SK-N-SH (cell line): Measurements from ENCODE around the gene MAP7. TPM values are rescaled to one million over a fixed set of nuclear protein-coding genes. Genes with fewer than 3 reads are reported as not detected.

ENCODE experiments used
- CTCF ChIA-PET: fragments of 300-600, 350-600 bp; formaldehyde crosslinking; extraction: SDS; loops from one replicate; lab custom pipeline; 2021; lab: Yijun Ruan, JAX
- POLR2A ChIA-PET: fragments of 350-600 bp; sonication (Branson Sonifier 250); formaldehyde crosslinking; extraction: SDS; loops from one replicate; lab custom pipeline; 2020; ENCODE audit warnings: antibody characterized with exemption, inconsistent platforms; lab: Yijun Ruan, JAX
- DNase-seq: peaks from one replicate; pipeline ENCODE4 v3.0.0; 2012
- H2AFZ ChIP-seq: fragments of 200-600 bp; sonication (generic); 2 replicates; pipeline ENCODE4 v1.8.1; 2016; ENCODE audit warnings: antibody characterized with exemption, mild to moderate bottlenecking, low read depth
- H3F3A ChIP-seq: fragments of 200-600 bp; sonication (generic); replicated peaks from 2 replicates; pipeline ENCODE3; 2016; ENCODE audit warnings: antibody characterized with exemption, mild to moderate bottlenecking; ENCODE audit not compliant: insufficient read depth
- H3K27ac ChIP-seq, 2 experiments: fragments of 200-500 bp in 1 of 2; fragments of 200-600 bp in 1 of 2; sonication (Bioruptor generic) in 1 of 2; sonication (generic), shearing (Covaris generic) in 1 of 2; 2 replicates each; pipeline versions ENCODE4 v1.5.1 to v1.6.1; 2014 to 2016; ENCODE audit warnings: low read depth in 2 of 2, inconsistent platforms in 1 of 2, low read length in 1 of 2, mild to moderate bottlenecking in 1 of 2, mixed read lengths in 1 of 2
- H3K27me3 ChIP-seq: fragments of 200-600 bp; sonication (generic), shearing (Covaris generic); 2 replicates; pipeline ENCODE4 v1.6.1; 2016; ENCODE audit warnings: mixed run types; ENCODE audit not compliant: insufficient read depth
- H3K36me3 ChIP-seq, 2 experiments: fragments of 200-500 bp in 1 of 2; fragments of 200-600 bp in 1 of 2; sonication (Bioruptor generic) in 1 of 2; sonication (generic) in 1 of 2; replicated peaks in 1 of 2; 2 replicates each; pipeline versions ENCODE3 to v1.5.1; 2014 to 2016; ENCODE audit warnings: low read length in 1 of 2, mild to moderate bottlenecking in 1 of 2; ENCODE audit not compliant: insufficient read depth in 2 of 2, control insufficient read depth in 1 of 2
- H3K4me1 ChIP-seq, 2 experiments: fragments of 200-500 bp in 1 of 2; fragments of 200-600 bp in 1 of 2; sonication (Bioruptor generic) in 1 of 2; sonication (generic), shearing (Covaris generic) in 1 of 2; 2 replicates each; pipeline versions ENCODE4 v1.5.1 to v1.6.1; 2014 to 2016; ENCODE audit warnings: low read depth in 1 of 2, low read length in 1 of 2, mixed run types in 1 of 2; ENCODE audit not compliant: insufficient read depth in 2 of 2, control insufficient read depth in 1 of 2
- H3K4me2 ChIP-seq: fragments of 200-600 bp; sonication (generic), shearing (Covaris generic); 2 replicates; pipeline ENCODE4 v1.6.1; 2017; ENCODE audit warnings: mixed run types
- H3K4me3 ChIP-seq, 2 experiments: fragments of 200-500 bp in 1 of 2; fragments of 200-600 bp in 1 of 2; sonication (Bioruptor generic) in 1 of 2; sonication (generic), shearing (Covaris generic) in 1 of 2; 2 replicates each; pipeline versions ENCODE4 v1.5.1 to v1.8.1; 2014 to 2016; ENCODE audit warnings: low read depth in 2 of 2, inconsistent platforms in 1 of 2, low read length in 1 of 2, mild to moderate bottlenecking in 1 of 2, mixed read lengths in 1 of 2, moderate library complexity in 1 of 2
- H3K79me2 ChIP-seq: fragments of 200-600 bp; sonication (generic); 2 replicates; pipeline ENCODE4 v1.8.1; 2017; ENCODE audit warnings: mild to moderate bottlenecking; ENCODE audit not compliant: insufficient read depth
- H3K9ac ChIP-seq: fragments of 200-600 bp; sonication (generic); 2 replicates; pipeline ENCODE4 v1.6.1; 2017; ENCODE audit warnings: mixed run types
- H3K9me2 ChIP-seq: fragments of 200-600 bp; sonication (generic); 2 replicates; pipeline ENCODE4 v1.6.1; 2017; ENCODE audit warnings: mixed run types
- H3K9me3 ChIP-seq: fragments of 200-600 bp; sonication (generic); 2 replicates; pipeline ENCODE4 v1.6.1; 2017; ENCODE audit warnings: mixed run types, mild to moderate bottlenecking, moderate library complexity
- H4K20me1 ChIP-seq: fragments of 200-600 bp; sonication (generic); 2 replicates; pipeline ENCODE4 v1.6.1; 2017; ENCODE audit warnings: mild to moderate bottlenecking, mixed run types; ENCODE audit not compliant: insufficient read depth
- CTCF ChIP-seq: fragments of 200-600 bp; sonication (generic); IDR thresholded peaks from 2 replicates; pipeline ENCODE4 v1.6.1; 2017; ENCODE audit warnings: antibody characterized with exemption, mild to moderate bottlenecking, moderate library complexity
- ELF1 ChIP-seq: IDR thresholded peaks from 2 replicates; pipeline ENCODE4 v1.4.0; 2012
- EP300 ChIP-seq, 2 experiments: IDR thresholded peaks; 2 replicates each; pipeline versions ENCODE4 v1.4.0 to v1.6.1; 2012; ENCODE audit warnings: borderline replicate concordance in 1 of 2, low read depth in 1 of 2, low read length in 1 of 2
- EZH2phosphoT487 ChIP-seq: fragments of 200-600 bp; sonication (generic); IDR thresholded peaks from 2 replicates; pipeline ENCODE4 v1.6.1; 2017; ENCODE audit warnings: low read depth, mixed run types, mild to moderate bottlenecking, antibody characterized with exemption, moderate library complexity, borderline replicate concordance
- FOXJ3 ChIP-seq: sonication (generic); formaldehyde crosslinking; IDR thresholded peaks from 2 replicates; pipeline ENCODE4 v1.5.1; 2020; ENCODE audit warnings: mild to moderate bottlenecking, missing genetic modification reagents
- FOXM1 ChIP-seq: IDR thresholded peaks from 2 replicates; pipeline ENCODE4 v1.4.0; 2012; ENCODE audit warnings: low read depth, mild to moderate bottlenecking
- GABPA ChIP-seq: IDR thresholded peaks from 2 replicates; pipeline ENCODE4 v1.4.0; 2012; ENCODE audit warnings: low read depth, mild to moderate bottlenecking
- NFIC ChIP-seq: IDR thresholded peaks from 2 replicates; pipeline ENCODE4 v1.4.0; 2012; ENCODE audit warnings: borderline replicate concordance
- POLR2AphosphoS5 ChIP-seq: IDR thresholded peaks from 2 replicates; pipeline ENCODE4 v1.6.1; 2012; ENCODE audit warnings: low read depth, low read length
- RAD21 ChIP-seq: IDR thresholded peaks from 2 replicates; pipeline ENCODE4 v1.6.1; 2012; ENCODE audit warnings: mild to moderate bottlenecking, low read length
- RCOR1 ChIP-seq: fragments of 150-350 bp; IDR thresholded peaks from 2 replicates; pipeline ENCODE4 v1.6.1; 2017; ENCODE audit warnings: antibody characterized with exemption, low read length
- RFX5 ChIP-seq: IDR thresholded peaks from 2 replicates; pipeline ENCODE4 v1.6.1; 2012; ENCODE audit warnings: mild to moderate bottlenecking, improper control_type of control experiment, low read length
- RXRA ChIP-seq: IDR thresholded peaks from 2 replicates; pipeline ENCODE4 v1.4.0; 2012; ENCODE audit warnings: low read depth, mild to moderate bottlenecking, borderline replicate concordance
- SIN3A ChIP-seq: IDR thresholded peaks from 2 replicates; pipeline ENCODE4 v1.6.1; 2012; ENCODE audit warnings: low read depth, mild to moderate bottlenecking, low read length, moderate library complexity, borderline replicate concordance
- TCF12 ChIP-seq: IDR thresholded peaks from 2 replicates; pipeline ENCODE4 v1.4.0; 2012
- WGBS: methylation state at CpG from one replicate; pipeline ENCODE4 v1.1.6; 2017; ENCODE audit warnings: low lambda C conversion rate; 5-methylcytosine and 5-hydroxymethylcytosine counted together
- polyA plus RNA-seq, 3 experiments: library from polyadenylated mRNA; depleted of rRNA; stranded (reverse); fragments of >200 nt; gene quantifications; 2 replicates each; pipeline ENCODE4 v1.2.3, GENCODE V29; 2012
- TF ChIP-seq, protein P1 (sequence below): fragments of 150-350 bp; IDR thresholded peaks from 2 replicates; pipeline ENCODE4 v1.6.1; 2017; ENCODE audit warnings: antibody characterized with exemption, low read length, low read depth, borderline replicate concordance
- TF ChIP-seq, protein P2 (sequence below): fragments of 150-350 bp; IDR thresholded peaks from 2 replicates; pipeline ENCODE4 v1.6.1; 2016; ENCODE audit warnings: mild to moderate bottlenecking, low read depth, low read length

MAP7 gene
- polyA plus RNA-seq, 1 of the 3 experiments (the other 2 are of a cell fraction): 0.76 TPM

DNA sequence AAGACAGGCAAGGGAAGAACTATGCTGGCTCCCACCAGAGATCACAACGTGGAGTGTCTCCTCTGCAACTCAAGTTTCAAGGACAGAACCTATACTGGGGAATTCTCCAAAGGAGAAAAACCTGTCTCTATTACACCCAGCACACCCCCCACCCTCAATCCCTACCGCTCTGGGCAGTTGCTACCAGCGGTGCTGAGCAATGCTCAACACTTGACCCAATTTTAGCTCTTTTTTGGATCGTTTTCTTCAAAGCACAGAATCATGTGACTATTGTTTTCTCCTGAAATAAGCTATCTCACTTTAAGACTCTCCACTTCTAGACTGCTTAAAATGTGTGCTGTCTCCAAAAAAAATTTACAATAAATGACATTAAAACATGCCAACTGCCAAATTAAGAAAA lies 23.3 kb downstream of the MAP7 start:
- no peaks in the 10 kb centered on the region for H3K79me2 ChIP-seq
- H3K9ac ChIP-seq: no peak overlapping the region
- ChIA-PET POLR2A (interaction anchor here (1.3 to 1.5 kb wide), 3 partner anchors 17 to 239 kb away, joined by 3 to 7 read pairs (median 4); no protein-coding TSS in a partner anchor), CTCF (interaction anchor here (0.8 to 5.9 kb wide), 7 partner anchors 11 to 100 kb away, joined by 3 to 51 read pairs (median 7); partner anchors contain the start of gene MAP7)
- H2AFZ ChIP-seq: no peak overlapping the region
- H3F3A ChIP-seq: no peaks in the 10 kb centered on the region
- H3K36me3 ChIP-seq: no peaks in the 10 kb centered on the region
- no peak overlapping the region; a peak in 1 of 4 replicates for H3K4me3 ChIP-seq
- H3K27ac ChIP-seq: peak overlapping the region in 1 of 2 experiments; percentile 94; a peak in 2 of 4 replicates
- H4K20me1 ChIP-seq: no peaks in the 10 kb centered on the region
- whole genome bisulfite sequencing: 64% methylated on average over 4 of the region's 4 CpGs
- H3K9me3 ChIP-seq: no peaks in the 10 kb centered on the region
- peak overlapping the region; percentile 44; the same call in 1 of the 2 replicates for H3K4me2 ChIP-seq
- H3K27me3 ChIP-seq: no peaks in the 10 kb centered on the region
- H3K4me1 ChIP-seq: peaks cover 0 to 32% of the 10 kb centered on the region in 2 experiments; a peak in 2 of 4 replicates
- H3K9me2 ChIP-seq: no peaks in the 10 kb centered on the region
- TF ChIP-seq CTCF (no peak), RAD21 (no peak), FOXM1 (no peak), RXRA (no peak), SIN3A (no peak), ELF1 (no peak), POLR2AphosphoS5 (no peak), RCOR1 (no peak), GABPA (no peak), NFIC (no peak), RFX5 (no peak), EZH2phosphoT487 (no peak), FOXJ3 (CRISPR knock-in tag) (no peak), EP300 (IDR thresholded peaks at IDR 0.05; ENCODE audit: borderline replicate concordance in 1 of 2, low read depth in 1 of 2, low read length in 1 of 2) (no peak), TCF12 (no peak)
- TF ChIP-seq, protein P1, sequence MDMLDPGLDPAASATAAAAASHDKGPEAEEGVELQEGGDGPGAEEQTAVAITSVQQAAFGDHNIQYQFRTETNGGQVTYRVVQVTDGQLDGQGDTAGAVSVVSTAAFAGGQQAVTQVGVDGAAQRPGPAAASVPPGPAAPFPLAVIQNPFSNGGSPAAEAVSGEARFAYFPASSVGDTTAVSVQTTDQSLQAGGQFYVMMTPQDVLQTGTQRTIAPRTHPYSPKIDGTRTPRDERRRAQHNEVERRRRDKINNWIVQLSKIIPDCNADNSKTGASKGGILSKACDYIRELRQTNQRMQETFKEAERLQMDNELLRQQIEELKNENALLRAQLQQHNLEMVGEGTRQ: no peak
- TF ChIP-seq, protein P2, sequence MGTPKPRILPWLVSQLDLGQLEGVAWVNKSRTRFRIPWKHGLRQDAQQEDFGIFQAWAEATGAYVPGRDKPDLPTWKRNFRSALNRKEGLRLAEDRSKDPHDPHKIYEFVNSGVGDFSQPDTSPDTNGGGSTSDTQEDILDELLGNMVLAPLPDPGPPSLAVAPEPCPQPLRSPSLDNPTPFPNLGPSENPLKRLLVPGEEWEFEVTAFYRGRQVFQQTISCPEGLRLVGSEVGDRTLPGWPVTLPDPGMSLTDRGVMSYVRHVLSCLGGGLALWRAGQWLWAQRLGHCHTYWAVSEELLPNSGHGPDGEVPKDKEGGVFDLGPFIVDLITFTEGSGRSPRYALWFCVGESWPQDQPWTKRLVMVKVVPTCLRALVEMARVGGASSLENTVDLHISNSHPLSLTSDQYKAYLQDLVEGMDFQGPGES: no peak
- TF ChIP-seq, all 33 proteins: peak for 0
- DNase-seq: no peak
